ENCODE data around the gene THEM5.

DNA sequence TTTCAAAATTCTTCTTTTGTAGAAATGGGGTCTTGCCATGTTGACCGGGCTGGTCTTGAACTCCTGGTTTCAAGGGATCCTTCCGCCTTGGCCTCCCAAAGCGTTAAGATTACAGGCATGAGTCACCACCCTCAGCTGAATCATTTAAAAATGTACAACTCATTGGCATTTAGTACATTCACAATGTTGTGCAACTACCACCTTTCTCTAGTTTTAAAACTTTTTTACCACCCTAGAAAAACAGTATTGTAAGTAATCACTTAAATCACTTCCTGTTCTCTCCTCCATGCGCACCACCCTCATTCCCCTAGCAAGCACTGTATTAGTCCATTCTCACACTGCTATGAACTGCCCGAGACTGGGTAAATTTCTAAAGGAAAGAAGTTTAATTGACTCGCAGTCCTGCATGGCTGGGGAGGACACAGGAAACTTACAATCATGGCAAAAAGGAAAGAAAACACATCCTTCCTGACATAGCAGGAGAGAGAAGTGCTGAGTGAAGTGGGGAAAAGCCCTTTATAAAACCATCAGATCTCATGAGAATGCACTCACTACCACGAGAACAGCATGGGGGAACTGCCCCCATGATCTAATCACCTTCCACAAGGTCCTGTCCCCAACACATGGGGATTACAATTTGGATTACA lies 14.4 kb upstream of the THEM5 start:
- TF ChIP-seq GATA3 (IDR thresholded peaks at IDR 0.05; ENCODE audit: low read depth, low read length) (no peak), GATA2 (IDR thresholded peaks at IDR 0.05; ENCODE audit: low read depth, low read length) (no peak)
